ENCODE data around the gene RIMBP2.
"Not testable (repeated sequence)": the region's sequence is repeated elsewhere in the genome, so short reads cannot be mapped to it uniquely, and the experiment has no call there.

RIMBP2 gene

GRCh38 chr12:130701402-130701744 is 14.7 kb downstream of the RIMBP2 start:
- TF ChIP-seq, protein P1, sequence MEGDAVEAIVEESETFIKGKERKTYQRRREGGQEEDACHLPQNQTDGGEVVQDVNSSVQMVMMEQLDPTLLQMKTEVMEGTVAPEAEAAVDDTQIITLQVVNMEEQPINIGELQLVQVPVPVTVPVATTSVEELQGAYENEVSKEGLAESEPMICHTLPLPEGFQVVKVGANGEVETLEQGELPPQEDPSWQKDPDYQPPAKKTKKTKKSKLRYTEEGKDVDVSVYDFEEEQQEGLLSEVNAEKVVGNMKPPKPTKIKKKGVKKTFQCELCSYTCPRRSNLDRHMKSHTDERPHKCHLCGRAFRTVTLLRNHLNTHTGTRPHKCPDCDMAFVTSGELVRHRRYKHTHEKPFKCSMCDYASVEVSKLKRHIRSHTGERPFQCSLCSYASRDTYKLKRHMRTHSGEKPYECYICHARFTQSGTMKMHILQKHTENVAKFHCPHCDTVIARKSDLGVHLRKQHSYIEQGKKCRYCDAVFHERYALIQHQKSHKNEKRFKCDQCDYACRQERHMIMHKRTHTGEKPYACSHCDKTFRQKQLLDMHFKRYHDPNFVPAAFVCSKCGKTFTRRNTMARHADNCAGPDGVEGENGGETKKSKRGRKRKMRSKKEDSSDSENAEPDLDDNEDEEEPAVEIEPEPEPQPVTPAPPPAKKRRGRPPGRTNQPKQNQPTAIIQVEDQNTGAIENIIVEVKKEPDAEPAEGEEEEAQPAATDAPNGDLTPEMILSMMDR (IDR thresholded peaks at IDR 0.05; ENCODE audit: control insufficient read depth, insufficient read depth, low read depth, low read length, missing control alignments) = no peak
- no peak for DNase-seq (ENCODE audit: low read depth)
- H3K4me3 ChIP-seq (ENCODE audit: control insufficient read depth, low read depth, low read length) = no peak overlapping the region

DNA sequence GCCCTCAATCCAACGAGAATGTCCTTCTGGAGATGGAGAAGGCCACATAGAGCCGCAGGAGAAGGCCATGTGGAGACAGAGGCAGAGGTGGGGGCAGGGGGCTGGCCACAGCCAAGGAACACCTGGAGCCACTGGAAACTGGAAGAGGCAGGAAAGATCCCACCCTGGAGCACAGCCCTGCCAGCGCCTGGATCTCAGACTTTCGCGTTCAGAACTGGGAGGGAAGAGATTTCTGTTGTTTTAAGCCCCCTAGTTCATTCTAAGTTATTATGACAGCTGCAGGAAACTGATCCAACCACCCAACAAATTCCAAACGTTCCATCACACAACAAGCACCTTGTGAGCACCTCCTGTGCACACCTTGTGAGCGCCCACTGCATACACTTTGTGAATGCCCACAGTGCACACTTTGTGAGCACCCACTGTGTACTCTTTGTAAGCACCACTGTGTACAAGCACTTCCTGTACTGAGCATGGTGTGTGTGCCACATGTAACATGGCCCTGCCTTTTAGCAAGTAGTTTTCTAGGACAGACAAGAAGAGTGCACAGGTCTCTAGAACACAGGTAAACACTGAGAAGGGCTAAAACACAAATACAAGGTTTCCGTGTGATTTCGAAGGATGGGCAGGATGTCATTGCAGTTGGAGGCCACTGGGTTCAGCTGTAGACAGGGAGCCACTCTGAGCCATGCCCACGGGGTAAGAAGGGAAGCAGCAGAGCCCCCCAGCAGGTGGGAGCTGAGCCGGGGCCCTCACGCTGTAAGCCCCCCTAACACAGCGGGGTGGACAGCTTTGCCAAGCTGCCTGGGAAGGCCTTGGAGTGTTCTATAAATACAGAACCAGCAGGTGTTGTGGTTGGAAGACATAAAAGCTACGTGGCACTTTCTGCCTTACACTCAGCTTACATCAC is 15.4 kb downstream of the RIMBP2 start:
- H3K4me3 ChIP-seq (ENCODE audit: control insufficient read depth, low read depth, low read length) = no peak overlapping the region
- TF ChIP-seq, protein P1 (IDR thresholded peaks at IDR 0.05; ENCODE audit: control insufficient read depth, insufficient read depth, low read depth, low read length, missing control alignments) = no peak
- DNase-seq (ENCODE audit: low read depth) = no peak

DNA sequence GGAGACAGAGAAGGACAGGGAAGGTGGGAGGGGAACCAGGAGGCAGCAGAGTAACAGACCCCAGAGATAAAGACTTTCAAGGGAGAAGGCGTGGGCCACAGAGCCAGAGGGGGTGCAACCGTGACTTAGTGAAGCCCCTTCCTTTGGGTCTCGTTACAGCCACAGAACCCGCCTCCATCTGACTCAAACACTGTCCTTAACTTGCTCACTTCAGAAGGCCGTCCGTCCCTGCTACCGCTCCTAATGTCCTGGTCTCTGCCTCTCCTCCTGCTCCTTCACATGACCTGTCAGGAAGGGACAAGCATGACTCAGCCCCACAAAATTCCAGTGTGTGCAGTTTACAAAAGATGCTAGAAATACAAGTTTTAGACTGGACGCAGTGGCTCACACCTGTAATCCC is 18.0 kb downstream of the RIMBP2 start:
- no peak overlapping the region for H3K4me3 ChIP-seq (ENCODE audit: control insufficient read depth, low read depth, low read length)
- no peak for DNase-seq (ENCODE audit: low read depth)
- TF ChIP-seq, protein P1 (IDR thresholded peaks at IDR 0.05; ENCODE audit: control insufficient read depth, insufficient read depth, low read depth, low read length, missing control alignments) = no peak

GRCh38 chr12:130696379-130697100 is 19.6 kb downstream of the RIMBP2 start:
- DNase-seq (ENCODE audit: low read depth) = no peak
- TF ChIP-seq, protein P1 (IDR thresholded peaks at IDR 0.05; ENCODE audit: control insufficient read depth, insufficient read depth, low read depth, low read length, missing control alignments) = no peak
- H3K4me3 ChIP-seq (ENCODE audit: control insufficient read depth, low read depth, low read length) = no peak overlapping the region

DNA sequence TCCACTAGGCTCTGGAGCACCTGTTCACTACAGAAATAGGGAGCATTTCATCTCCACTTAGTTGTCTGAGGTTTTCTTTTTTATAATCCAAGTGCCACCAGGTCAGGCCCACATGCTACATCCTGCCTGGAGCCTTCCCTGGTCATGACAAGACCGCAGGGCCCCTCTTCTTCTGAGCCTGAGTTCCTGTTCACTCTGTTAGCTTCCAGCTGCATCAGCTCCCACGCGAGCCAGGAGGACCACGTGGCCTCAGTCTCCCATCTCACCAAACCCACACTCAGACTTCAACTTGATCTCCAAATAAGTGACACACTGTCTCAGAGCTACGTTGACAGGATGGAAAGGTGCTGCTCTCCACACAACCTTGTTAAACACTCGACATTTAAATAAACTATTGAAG is 21.0 kb downstream of the RIMBP2 start:
- H3K4me3 ChIP-seq (ENCODE audit: control insufficient read depth, low read depth, low read length) = no peak overlapping the region
- no peak for DNase-seq (ENCODE audit: low read depth)
- TF ChIP-seq, protein P1 (IDR thresholded peaks at IDR 0.05; ENCODE audit: control insufficient read depth, insufficient read depth, low read depth, low read length, missing control alignments) = no peak

DNA sequence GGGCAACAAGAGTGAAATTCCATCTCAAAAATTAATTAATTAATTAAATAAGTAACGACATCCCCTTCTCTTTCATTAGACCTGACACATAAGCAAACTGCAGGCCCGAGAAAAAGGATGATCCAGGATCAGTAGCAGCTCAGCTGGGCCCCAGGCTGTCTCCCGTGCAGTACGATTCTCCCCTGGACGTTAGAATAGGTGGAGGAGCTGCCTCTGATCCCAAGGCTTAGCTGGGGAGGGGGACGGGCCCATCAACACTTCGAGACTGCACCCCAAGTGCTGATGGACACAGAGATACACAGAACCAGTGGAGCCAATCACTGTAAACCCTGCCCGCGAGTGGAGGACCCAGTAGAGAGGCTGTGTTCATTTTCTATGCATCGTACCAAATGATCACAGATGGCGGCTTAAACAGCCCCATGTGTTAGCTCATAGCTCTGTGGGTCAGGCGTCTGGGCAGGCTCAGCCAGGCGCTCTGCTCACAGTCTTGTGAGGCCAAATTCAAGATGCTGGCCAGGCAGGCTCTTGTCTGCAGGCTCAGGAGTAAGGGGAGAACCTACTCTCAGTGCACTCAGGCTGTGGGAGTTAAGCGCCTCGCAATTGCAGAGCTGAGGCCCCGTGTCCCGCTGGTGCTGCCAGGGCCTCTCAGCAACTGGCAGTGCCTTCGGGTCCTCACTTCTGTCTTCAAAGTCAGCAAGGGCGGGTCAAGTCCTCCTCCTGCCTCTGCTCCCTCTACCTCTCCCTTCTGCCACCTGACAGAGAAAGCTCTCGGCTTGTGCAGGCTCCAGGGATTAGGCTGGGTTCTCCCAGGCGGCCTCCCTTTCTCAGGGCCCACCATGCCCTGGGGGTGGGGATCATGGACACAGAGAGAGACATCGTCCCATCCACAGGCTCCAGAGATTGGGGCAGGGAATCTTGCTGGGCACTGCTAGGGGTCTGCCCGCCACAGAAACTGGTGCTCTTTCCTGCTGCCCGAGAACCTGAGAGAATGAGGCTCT is 26.4 kb downstream of the RIMBP2 start:
- TF ChIP-seq, protein P1 (IDR thresholded peaks at IDR 0.05; ENCODE audit: control insufficient read depth, insufficient read depth, low read depth, low read length, missing control alignments) = no peak
- DNase-seq (ENCODE audit: low read depth) = no peak
- no peak overlapping the region for H3K4me3 ChIP-seq (ENCODE audit: control insufficient read depth, low read depth, low read length)

DNA sequence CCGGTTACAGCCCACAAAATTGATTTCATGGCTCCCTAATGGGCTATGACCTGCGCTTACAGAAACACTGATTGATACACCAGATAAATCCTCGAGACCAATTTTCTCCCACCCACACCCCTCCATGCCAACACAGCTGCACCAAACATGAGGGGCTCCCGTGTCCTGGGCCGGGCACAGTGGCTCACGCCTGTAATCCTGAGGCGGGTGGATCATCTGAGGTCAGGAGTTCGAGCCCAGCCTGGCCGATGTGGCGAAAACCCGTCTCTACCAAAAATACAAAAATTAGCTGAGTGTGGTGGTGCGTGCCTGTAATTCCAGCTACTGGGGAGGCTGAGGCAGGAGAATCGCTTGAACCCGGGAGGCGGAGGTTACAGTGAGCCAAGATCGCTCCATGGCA is 27.1 kb downstream of the RIMBP2 start:
- DNase-seq (ENCODE audit: low read depth) = not testable (repeated sequence)

More for the DNA sequence above, 27.1 kb downstream of the RIMBP2 start:
- not testable (repeated sequence) for H3K4me3 ChIP-seq (ENCODE audit: control insufficient read depth, low read depth, low read length)

Measured in AG09309 (cell line).